Spleen (tissue), 7 donors: ENCODE results near the gene SLC43A1.

Experiments
- POLR2A ChIP-seq, 3 donors: fragments of 450-650 bp; IDR thresholded peaks; one replicate each; pipeline ENCODE4 v1.5.1; 2017; ENCODE audit warnings: antibody characterized with exemption in 3 of 3, mild to moderate bottlenecking in 1 of 3
- TF ChIP-seq, protein P1 (sequence below), 11 experiments: fragments of 200-600 bp in 7 of 11; fragments of 450-650 bp in 4 of 11; sonication (generic) in 4 of 11; IDR thresholded peaks in 8 of 11; conservative IDR thresholded peaks in 3 of 11; 1 replicate in 7 of 11; 2 replicates in 4 of 11; pipeline versions ENCODE4 v1.4.0 to v1.8.0; 2016 to 2021; ENCODE audit warnings: antibody characterized with exemption in 11 of 11, inconsistent platforms in 4 of 11, mild to moderate bottlenecking in 1 of 11
- donor health status: DM: no; HTN: no; CAD: no; lungs with moderate emphysema.
- donor health status: DM: no; HTN: no; CAD: no.
- donor health status: DM: no; HTN: no; CAD: no.

DNA sequence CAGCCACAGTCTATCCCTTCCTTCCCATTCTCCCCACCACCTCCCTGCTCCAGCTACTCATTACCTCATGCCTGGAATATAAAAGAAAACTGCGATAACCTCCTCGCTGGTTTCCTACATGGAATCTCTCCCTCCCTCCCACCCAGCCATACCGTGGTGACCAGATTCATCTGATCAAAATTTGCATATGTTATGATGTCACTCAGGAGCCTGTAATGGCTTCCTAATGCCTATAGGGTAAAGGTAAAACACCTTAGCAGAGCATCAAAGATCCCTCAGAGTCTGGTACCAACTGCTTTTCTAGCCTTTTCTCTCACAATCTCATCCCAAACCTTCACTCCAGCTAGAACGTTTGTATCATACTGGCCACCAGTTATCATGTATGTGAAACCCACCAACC is 35.6 kb downstream of the SLC43A1 start:
- TF ChIP-seq, protein P1, sequence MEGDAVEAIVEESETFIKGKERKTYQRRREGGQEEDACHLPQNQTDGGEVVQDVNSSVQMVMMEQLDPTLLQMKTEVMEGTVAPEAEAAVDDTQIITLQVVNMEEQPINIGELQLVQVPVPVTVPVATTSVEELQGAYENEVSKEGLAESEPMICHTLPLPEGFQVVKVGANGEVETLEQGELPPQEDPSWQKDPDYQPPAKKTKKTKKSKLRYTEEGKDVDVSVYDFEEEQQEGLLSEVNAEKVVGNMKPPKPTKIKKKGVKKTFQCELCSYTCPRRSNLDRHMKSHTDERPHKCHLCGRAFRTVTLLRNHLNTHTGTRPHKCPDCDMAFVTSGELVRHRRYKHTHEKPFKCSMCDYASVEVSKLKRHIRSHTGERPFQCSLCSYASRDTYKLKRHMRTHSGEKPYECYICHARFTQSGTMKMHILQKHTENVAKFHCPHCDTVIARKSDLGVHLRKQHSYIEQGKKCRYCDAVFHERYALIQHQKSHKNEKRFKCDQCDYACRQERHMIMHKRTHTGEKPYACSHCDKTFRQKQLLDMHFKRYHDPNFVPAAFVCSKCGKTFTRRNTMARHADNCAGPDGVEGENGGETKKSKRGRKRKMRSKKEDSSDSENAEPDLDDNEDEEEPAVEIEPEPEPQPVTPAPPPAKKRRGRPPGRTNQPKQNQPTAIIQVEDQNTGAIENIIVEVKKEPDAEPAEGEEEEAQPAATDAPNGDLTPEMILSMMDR (IDR thresholded peaks at IDR 0.05 in 8 of 11, conservative IDR thresholded peaks at IDR 0.05 in 3 of 11), result no peak
- TF ChIP-seq POLR2A (IDR thresholded peaks at IDR 0.05), result no peak
